NOMO-1 (cell line): Measurements from ENCODE around the gene CXCR3.
"Not testable (repeated sequence)": the region's sequence is repeated elsewhere in the genome, so short reads cannot be mapped to it uniquely, and the experiment has no call there.

Experiments used
- DNase-seq, 2 experiments: peaks; one replicate each; lab custom pipeline; 2025; ENCODE audit not compliant: unreplicated experiment in 2 of 2; lab: John Stamatoyannopoulos, UW

The CXCR3 gene

DNA sequence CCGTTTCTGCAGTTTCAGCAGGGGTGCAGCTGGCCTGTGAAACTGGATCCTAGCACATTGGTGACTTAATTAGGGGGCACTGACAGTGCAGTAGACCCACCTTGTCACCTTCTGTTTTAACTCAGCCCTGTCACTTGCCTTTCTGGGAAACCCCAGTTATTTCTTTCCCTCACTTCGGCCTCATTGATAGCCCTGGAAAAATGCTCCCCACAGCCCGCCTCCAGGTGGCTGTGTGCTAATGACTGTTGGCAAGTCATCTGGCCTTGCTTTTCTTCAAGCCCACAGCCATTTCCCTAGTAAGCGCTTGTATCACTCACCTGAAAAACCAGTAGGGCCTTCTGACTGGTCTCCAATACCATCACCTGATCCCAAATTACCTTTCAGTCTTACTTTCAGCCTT is 3.3 kb downstream of the CXCR3 start:
- DNase-seq: no peak

DNA sequence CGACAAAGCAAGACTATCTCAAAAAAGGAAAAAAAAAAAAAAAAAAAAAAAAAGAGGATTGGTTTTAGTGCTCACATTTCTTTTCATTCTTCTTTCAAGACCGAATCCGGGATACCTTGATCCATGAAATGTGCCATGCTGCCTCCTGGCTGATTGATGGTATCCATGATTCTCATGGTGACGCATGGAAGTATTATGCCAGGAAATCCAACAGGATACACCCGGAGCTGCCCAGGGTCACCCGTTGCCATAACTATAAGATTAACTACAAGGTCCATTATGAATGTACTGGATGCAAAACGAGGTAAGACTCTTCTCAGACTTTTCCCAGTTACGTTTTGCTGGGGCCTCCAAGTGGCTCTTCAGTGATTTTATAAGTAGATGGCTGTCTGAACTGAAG is 6.1 kb downstream of the CXCR3 start:
- DNase-seq: no peak

- DNase-seq: not testable (repeated sequence)
Observed at GRCh38 chrX:71611736-71612135, 6.6 kb downstream of the CXCR3 start.

DNA sequence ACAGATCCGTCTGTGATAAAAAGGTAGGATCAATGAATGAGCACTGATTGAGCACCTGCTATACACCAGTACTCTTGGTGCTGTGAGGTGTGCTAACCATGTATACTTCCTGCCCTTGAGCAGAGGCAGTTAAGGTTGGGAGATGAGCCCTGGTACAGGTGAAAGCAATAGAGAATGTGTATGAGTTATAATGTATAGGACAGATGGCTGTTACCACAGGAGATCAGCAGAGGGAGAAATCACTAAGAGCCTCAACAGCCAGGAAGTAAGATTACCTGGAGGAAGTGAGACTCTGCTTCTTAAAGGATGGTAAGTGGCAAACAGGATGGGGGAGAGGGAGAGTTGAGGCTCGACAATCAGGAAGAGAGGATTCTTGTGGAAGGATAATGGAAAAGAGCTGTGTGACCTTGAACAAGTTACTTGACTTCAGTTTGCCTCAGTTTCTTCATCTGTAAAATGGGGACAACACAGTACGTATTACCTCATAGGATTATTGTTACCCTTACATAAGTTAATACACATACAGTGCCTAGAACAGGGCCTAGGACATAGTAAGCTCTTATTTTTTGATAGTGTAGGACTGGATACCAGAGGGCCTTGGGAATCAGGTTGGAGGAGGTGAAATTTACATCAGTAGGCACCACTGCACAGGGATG is 9.1 kb downstream of the CXCR3 start:
- DNase-seq: no peak

GRCh38 chrX:71607488-71607887 is 10.8 kb downstream of the CXCR3 start:
- DNase-seq: no peak

GRCh38 chrX:71606536-71607216 is 11.6 kb downstream of the CXCR3 start:
- DNase-seq: no peak

- DNase-seq: no peak
Observed at GRCh38 chrX:71604796-71605568, 13.3 kb downstream of the CXCR3 start.

DNA sequence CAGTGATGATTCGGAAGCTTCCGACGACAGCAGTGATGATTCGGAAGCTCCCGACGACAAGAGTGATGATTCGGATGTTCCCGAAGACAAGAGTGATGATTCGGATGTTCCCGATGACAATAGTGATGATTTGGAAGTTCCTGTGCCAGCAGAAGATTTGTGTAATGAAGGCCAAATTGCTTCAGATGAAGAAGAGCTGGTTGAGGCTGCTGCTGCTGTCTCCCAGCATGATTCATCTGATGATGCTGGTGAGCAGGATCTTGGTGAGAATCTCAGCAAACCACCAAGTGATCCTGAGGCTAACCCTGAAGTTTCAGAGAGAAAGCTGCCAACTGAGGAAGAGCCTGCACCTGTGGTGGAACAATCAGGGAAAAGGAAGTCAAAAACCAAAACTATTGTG is 14.2 kb downstream of the CXCR3 start:
- no peak for DNase-seq

- no peak for DNase-seq
Observed at GRCh38 chrX:71603618-71604017, 14.7 kb downstream of the CXCR3 start.

DNA sequence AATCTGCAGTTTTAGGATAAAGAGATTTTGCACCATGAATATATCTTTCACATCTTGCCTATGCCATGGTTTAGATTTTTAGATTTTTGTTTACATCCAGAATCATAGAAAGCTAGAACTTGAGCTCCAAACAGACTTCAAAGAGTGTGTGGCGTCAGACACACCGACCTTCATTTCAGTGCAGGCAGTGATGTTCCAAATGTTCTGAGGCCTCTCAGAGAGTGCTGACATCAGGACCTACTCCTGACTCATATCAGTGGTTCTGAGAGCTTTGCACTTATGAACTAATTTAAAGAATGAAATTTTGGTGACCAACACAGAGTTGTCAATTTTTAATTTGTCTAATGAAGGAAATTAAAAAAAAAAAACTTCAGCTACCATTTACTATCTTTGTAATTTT is 18.3 kb downstream of the CXCR3 start:
- DNase-seq: no peak

- not testable (repeated sequence) for DNase-seq
Observed at GRCh38 chrX:71593210-71593609, 25.1 kb downstream of the CXCR3 start.

- DNase-seq: no peak
Observed at GRCh38 chrX:71586929-71587328, 31.4 kb downstream of the CXCR3 start.

DNA sequence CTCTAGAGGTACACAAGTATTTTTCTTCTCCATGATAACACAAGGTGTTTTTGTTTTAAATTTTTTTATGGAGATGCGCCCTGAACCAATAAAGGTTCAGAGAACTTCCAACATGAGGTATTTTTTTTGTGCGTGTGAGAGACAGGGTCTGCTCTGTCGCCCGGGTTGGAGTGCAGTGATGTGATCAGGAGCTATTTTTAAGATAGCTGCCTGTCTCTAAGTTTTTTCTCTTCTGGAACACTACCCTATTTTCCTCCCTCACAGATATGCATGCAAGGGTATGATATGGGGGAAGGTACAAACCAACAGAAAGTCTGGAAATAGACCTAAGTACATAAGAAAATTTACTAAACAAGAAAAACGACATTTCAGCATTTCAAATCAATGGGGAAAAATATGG is 37.1 kb downstream of the CXCR3 start:
- DNase-seq: no peak

DNA sequence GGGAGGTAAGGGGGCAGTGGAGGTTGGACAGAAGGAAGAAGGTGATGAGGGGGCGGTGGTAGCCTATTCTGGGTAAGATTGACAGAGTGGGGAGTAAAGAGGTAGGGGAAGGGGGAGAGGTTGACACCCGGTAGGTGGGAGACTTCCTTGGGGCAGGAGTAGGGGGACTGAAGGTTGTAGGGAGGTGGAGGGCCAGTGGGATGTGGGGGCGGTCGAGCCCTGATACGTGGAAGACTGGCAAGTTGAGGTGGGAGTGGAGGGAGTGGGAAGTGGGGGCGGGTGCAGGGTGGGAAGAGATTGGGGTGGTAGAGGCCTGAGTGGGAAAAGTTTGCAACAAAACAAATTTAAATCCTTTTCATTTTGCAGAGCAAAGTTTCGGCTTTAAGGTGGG is 38.3 kb downstream of the CXCR3 start:
- no peak for DNase-seq

GRCh38 chrX:71579136-71579989 is 38.9 kb downstream of the CXCR3 start:
- DNase-seq: no peak

DNA sequence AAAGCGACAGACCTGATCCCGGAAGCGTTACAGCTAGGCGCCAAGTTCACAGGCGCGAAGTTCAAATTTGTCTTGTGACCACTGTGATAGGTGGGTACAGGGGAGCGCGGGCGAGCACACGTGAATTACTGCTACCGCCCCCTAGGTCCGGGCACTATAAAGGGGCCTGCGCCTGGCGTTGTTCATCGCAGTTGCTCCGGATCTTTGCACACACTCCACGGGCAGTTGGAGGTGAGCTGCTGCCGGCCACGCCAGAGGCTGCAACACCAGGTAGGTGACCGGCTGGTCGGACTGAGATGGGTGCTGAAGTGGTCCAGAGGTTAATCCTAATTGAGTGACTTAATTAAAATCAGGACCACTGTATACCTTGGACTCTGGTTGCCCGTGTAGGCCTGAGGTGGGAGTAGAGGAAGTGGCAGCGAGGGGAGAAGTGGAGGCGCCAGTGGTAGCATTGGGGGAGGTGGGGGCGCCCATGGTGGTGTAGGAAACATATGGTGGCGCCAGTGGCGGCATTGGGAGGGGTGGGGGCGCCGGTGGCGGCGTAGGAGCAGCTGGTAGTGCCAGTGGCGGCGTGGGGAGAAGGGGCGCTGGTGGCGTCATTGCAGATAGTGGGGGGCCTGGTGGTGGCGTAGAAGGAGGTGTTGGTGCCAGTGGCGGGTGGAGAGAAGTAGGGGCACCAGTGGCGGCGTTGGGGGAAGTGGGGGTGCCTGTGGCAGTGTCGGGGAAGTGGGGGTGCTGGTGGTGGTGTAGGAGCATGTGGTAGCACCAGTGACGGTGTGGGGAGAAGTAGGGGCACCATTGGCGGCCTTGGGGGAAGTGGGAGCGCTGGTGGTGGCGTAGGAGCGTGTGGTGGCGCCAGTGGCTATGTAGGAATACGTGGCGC is 39.8 kb downstream of the CXCR3 start, which contains the start of gene GCNA:
Gene GCNA, plus strand, starts transcription at position 185 of the 883 bp plus-strand sequence. CDS start 2,385 bp downstream, outside the sequence.
- DNase-seq: no peak

DNA sequence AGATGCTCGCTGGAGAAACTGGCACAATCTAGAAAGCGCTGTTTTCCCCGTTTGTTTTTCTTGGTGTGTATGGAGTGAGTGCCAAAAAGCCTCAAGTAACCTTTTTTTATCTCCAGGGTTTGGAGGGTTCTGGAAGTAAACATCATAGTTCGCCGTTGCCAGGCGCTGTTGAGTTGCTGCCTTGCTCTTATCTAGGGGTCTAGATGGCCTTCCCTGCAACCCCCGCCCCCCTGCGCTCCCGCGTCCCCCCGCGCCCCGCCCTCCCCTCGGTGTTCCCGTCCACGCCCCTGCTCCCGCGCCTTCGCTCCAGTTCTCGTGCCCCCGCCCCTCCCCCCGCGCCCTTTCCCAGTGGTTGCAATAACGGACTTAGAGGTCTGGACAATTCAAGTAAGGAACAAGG is 40.6 kb downstream of the CXCR3 start:
- no peak for DNase-seq

GRCh38 chrX:71573590-71573989 is 44.7 kb downstream of the CXCR3 start:
- DNase-seq: no peak

- DNase-seq: not testable (repeated sequence)
Observed at GRCh38 chrX:71571390-71571789, 46.9 kb downstream of the CXCR3 start.
